Keratinocyte (primary cell): ENCODE results near the gene MADCAM1. TPM values are rescaled to one million over a fixed set of nuclear protein-coding genes. Genes with fewer than 3 reads are reported as not detected.

Source experiments
- DNase-seq: peaks from one replicate; pipeline ENCODE4 v3.0.0-alpha.2; 2011; ENCODE audit warnings: low read depth, missing footprints, low spot score
- FAIRE-seq: peaks from 2 replicates; lab custom pipeline; 2011; peaks lifted over from hg19 to GRCh38; lab: Jason Lieb, UNC
- H2AFZ ChIP-seq: 2 replicates; pipeline ENCODE4 v1.6.0; 2012; ENCODE audit warnings: low read length, control low read depth, inconsistent platforms; ENCODE audit not compliant: control insufficient read depth
- H3K27ac ChIP-seq: 2 replicates; pipeline ENCODE4 v1.5.1; 2011; ENCODE audit warnings: low read length; ENCODE audit not compliant: control insufficient read depth, insufficient read depth
- H3K27me3 ChIP-seq: 3 replicates; pipeline ENCODE4 v1.6.0; 2011; ENCODE audit warnings: low read length; ENCODE audit not compliant: control insufficient read depth, insufficient read depth; ENCODE audit errors: extremely low read depth
- H3K36me3 ChIP-seq, 2 experiments: 2 replicates in 1 of 2; 3 replicates in 1 of 2; pipeline ENCODE4 v1.5.1; 2011; ENCODE audit warnings: low read length in 2 of 2, mild to moderate bottlenecking in 1 of 2; ENCODE audit not compliant: control insufficient read depth in 2 of 2, insufficient read depth in 2 of 2; ENCODE audit errors: extremely low read depth in 1 of 2
- H3K4me1 ChIP-seq: 3 replicates; pipeline ENCODE4 v1.5.1; 2011; ENCODE audit warnings: low read length; ENCODE audit not compliant: control insufficient read depth, insufficient read depth; ENCODE audit errors: extremely low read depth
- H3K4me2 ChIP-seq: 3 replicates; pipeline ENCODE4 v1.6.0; 2011; ENCODE audit warnings: low read depth, low read length; ENCODE audit not compliant: control insufficient read depth, insufficient read depth; ENCODE audit errors: extremely low read depth
- H3K4me3 ChIP-seq, 3 experiments: fragments of 200-600 bp in 1 of 3; sonication (generic) in 1 of 3; 2 replicates in 2 of 3; 3 replicates in 1 of 3; pipeline ENCODE4 v1.5.1; 2011 to 2016; ENCODE audit warnings: low read length in 3 of 3, mild to moderate bottlenecking in 3 of 3, control low read depth in 2 of 3, inconsistent platforms in 1 of 3, low read depth in 1 of 3, mixed read lengths in 1 of 3, mixed run types in 1 of 3, moderate library complexity in 1 of 3; ENCODE audit not compliant: control insufficient read depth in 2 of 3, insufficient read depth in 2 of 3; ENCODE audit errors: extremely low read depth in 1 of 3
- H3K79me2 ChIP-seq: 2 replicates; pipeline ENCODE4 v1.6.0; 2012; ENCODE audit warnings: low read length; ENCODE audit not compliant: control insufficient read depth, insufficient read depth
- H3K9ac ChIP-seq: 3 replicates; pipeline ENCODE4 v1.6.0; 2011; ENCODE audit warnings: low read length; ENCODE audit not compliant: control insufficient read depth, insufficient read depth; ENCODE audit errors: extremely low read depth
- H3K9me1 ChIP-seq: 3 replicates; pipeline ENCODE4 v1.6.0; 2011; ENCODE audit warnings: low read length; ENCODE audit not compliant: control insufficient read depth, insufficient read depth; ENCODE audit errors: extremely low read depth
- H3K9me3 ChIP-seq: 2 replicates; pipeline ENCODE4 v1.5.1; 2012; ENCODE audit warnings: low read depth, low read length; ENCODE audit not compliant: control insufficient read depth
- H4K20me1 ChIP-seq: 3 replicates; pipeline ENCODE4 v1.6.0; 2011; ENCODE audit warnings: low read length; ENCODE audit not compliant: control insufficient read depth, insufficient read depth; ENCODE audit errors: extremely low read depth
- CTCF ChIP-seq, 3 experiments: IDR thresholded peaks in 1 of 3; conservative IDR thresholded peaks in 1 of 3; optimal IDR thresholded peaks in 1 of 3; 2 replicates in 2 of 3; 3 replicates in 1 of 3; pipeline versions ENCODE3 to v1.5.1; 2011; ENCODE audit warnings: low read length in 3 of 3, mild to moderate bottlenecking in 3 of 3, moderate library complexity in 2 of 3, control low read depth in 1 of 3, inconsistent platforms in 1 of 3; ENCODE audit not compliant: insufficient read depth in 2 of 3; ENCODE audit errors: extremely low read depth in 1 of 3
- EZH2 ChIP-seq: IDR thresholded peaks from one replicate; pipeline ENCODE4 v1.6.1; 2012; ENCODE audit warnings: inconsistent platforms, mild to moderate bottlenecking, low read length, moderate library complexity
- dilution Hi-C: fragments of 300-500 bp; cut with MboI; formaldehyde crosslinking; loops from one replicate; pipeline ENCODE4 v1.7.0; 2020; ENCODE audit warnings: low sequenced_read_pairs; ENCODE audit not compliant: extremely low pct_ligation_motif_present
- polyA plus RNA-seq, 5 experiments: library from polyadenylated mRNA; depleted of rRNA in 3 of 5; stranded (reverse) in 3 of 5; stranded (forward) in 1 of 5; unstranded in 1 of 5; fragments of >200 nt; gene quantifications; 1 replicate in 1 of 5; 2 replicates in 3 of 5; 3 replicates in 1 of 5; pipeline versions ENCODE4 v1.2.1 to v1.2.3, GENCODE V29; 2011 to 2012; ENCODE audit warnings: missing spikeins in 2 of 5, low read depth in 1 of 5, low replicate concordance in 1 of 5

MADCAM1 gene
- polyA plus RNA-seq, 1 donor (not counting 4 experiments of a cell fraction or from before 2014, with no cell fraction given) = 0.05 TPM

DNA sequence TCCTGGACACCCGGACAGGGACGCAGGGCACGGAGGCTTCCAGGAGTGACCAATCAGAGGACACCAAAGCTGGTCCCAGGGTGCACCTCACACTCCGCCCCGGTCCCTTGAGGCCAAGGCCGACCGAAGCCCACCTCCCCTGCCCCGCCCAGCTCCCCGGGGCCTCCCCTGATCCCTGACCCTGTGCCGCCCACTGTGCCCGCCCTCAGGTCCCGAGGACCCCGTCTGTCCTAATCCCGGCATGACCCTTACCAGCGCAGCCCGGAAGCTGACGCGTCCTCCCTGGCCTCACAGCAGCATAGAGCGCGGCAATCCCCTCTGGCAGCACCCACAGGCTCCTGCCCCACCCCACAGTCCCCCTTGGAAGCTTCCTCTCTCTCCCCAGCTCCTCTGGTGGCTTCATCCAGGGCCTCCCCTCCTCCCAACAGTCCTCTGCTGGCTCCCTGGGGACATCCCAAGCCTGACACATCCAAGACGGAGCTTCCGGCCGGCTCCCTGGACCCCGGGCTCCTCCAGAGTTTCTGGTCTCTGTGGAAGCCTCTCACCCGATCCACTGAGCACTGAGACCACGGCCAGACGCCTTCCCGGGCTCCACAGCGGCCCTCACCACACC is 27.9 kb downstream of the MADCAM1 start:
- Histone ChIP-seq H3K27me3 (peaks cover 4% of the 10 kb centered on the region), H3K27ac (no peak overlapping the region), H3K4me1 (no peaks in the 10 kb centered on the region), H3K9ac (no peak overlapping the region), H2AFZ (no peak overlapping the region), H3K9me1 (no peaks in the 10 kb centered on the region), H3K4me3 (no peak overlapping the region), H3K36me3 (no peaks in the 10 kb centered on the region), H3K79me2 (no peaks in the 10 kb centered on the region), H3K4me2 (no peak overlapping the region), H4K20me1 (no peaks in the 10 kb centered on the region), H3K9me3 (no peaks in the 10 kb centered on the region)
- DNase-seq (no peak), FAIRE-seq (no peak)
- TF ChIP-seq CTCF (optimal IDR thresholded peaks at IDR 0.05 in 1 of 3, IDR thresholded peaks at IDR 0.05 in 1 of 3, conservative IDR thresholded peaks at IDR 0.05 in 1 of 3; ENCODE audit: extremely low read depth in 1 of 3, insufficient read depth in 2 of 3, low read length in 3 of 3) = no peak
- TF ChIP-seq EZH2 = no peak
- dilution Hi-C loops = no loop called here

DNA sequence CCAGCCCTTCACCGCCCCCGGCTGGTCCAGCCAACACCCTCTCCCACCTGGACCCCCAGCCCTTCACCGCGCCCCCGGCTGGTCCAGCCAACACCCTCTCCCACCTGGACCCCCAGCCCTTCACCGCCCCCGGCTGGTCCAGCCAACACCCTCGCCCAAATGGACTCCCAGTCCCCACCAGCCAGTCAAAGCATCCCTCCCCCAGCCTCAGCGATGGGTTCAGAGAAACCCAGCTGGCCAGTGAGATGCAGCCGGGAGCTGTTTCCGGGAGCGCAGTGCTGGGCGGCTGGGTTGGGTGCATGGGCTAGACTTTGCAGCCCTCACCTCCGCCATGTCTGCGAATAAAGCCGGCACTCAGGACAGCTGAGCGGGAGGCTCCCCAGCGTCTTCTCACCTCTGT is 28.7 kb downstream of the MADCAM1 start:
- Histone ChIP-seq H3K9ac (no peak overlapping the region), H3K9me3 (no peaks in the 10 kb centered on the region), H3K27ac (no peak overlapping the region), H3K9me1 (no peaks in the 10 kb centered on the region), H3K4me3 (no peak overlapping the region), H4K20me1 (no peaks in the 10 kb centered on the region), H3K79me2 (no peaks in the 10 kb centered on the region), H3K36me3 (no peaks in the 10 kb centered on the region), H2AFZ (no peak overlapping the region), H3K4me2 (no peak overlapping the region), H3K27me3 (peaks cover 4% of the 10 kb centered on the region), H3K4me1 (no peaks in the 10 kb centered on the region)
- FAIRE-seq (no peak), DNase-seq (no peak)
- TF ChIP-seq EZH2 (no peak), CTCF (optimal IDR thresholded peaks at IDR 0.05 in 1 of 3, IDR thresholded peaks at IDR 0.05 in 1 of 3, conservative IDR thresholded peaks at IDR 0.05 in 1 of 3; ENCODE audit: extremely low read depth in 1 of 3, insufficient read depth in 2 of 3, low read length in 3 of 3) (no peak)
- dilution Hi-C loops = no loop called here
